Trophoblast cell (in vitro differentiated cells and primary cell): ENCODE measurements around the gene RPRD1A.
A peak's percentile ranks its signal among the peaks of the same experiment; 100 is the strongest.
"Not testable (repeated sequence)": the region's sequence is repeated elsewhere in the genome, so short reads cannot be mapped to it uniquely, and the experiment has no call there.

Experiments used
- DNase-seq, 2 donors: peaks; one replicate each; pipeline ENCODE4 v3.0.0-alpha.2; 2016
- H2AFZ ChIP-seq: 2 replicates; pipeline ENCODE4 v1.6.1; 2013; ENCODE audit warnings: low read length, moderate library complexity, mild to moderate bottlenecking; ENCODE audit not compliant: insufficient read depth, poor library complexity
- H2AK5ac ChIP-seq: 2 replicates; pipeline ENCODE4 v1.6.1; 2013; ENCODE audit warnings: mild to moderate bottlenecking, low read length
- H2BK120ac ChIP-seq: 2 replicates; pipeline ENCODE4 v1.6.1; 2013; ENCODE audit warnings: low read length, mild to moderate bottlenecking, moderate library complexity; ENCODE audit not compliant: insufficient read depth, poor library complexity
- H2BK12ac ChIP-seq: 2 replicates; pipeline ENCODE4 v1.6.1; 2013; ENCODE audit warnings: mild to moderate bottlenecking, low read length, moderate library complexity
- H2BK5ac ChIP-seq: 2 replicates; pipeline ENCODE4 v1.6.1; 2013; ENCODE audit warnings: low read length, low read depth, moderate library complexity, mild to moderate bottlenecking; ENCODE audit not compliant: poor library complexity
- H3K14ac ChIP-seq: 2 replicates; pipeline ENCODE4 v1.6.1; 2013; ENCODE audit warnings: mild to moderate bottlenecking, low read length
- H3K18ac ChIP-seq: 2 replicates; pipeline ENCODE4 v1.6.1; 2013; ENCODE audit warnings: mild to moderate bottlenecking, low read length
- H3K23ac ChIP-seq: 2 replicates; pipeline ENCODE4 v1.6.1; 2013; ENCODE audit warnings: low read length
- H3K27ac ChIP-seq: 2 replicates; pipeline ENCODE4 v1.5.1; 2013; ENCODE audit warnings: low read depth, mild to moderate bottlenecking, inconsistent platforms, low read length, moderate library complexity
- H3K27me3 ChIP-seq: 2 replicates; pipeline ENCODE4 v1.6.1; 2013; ENCODE audit warnings: inconsistent platforms, mild to moderate bottlenecking, low read length, moderate library complexity; ENCODE audit not compliant: insufficient read depth
- H3K36me3 ChIP-seq, 2 experiments: 1 replicate in 1 of 2; 2 replicates in 1 of 2; pipeline ENCODE4 v1.6.1; 2013; ENCODE audit warnings: low read length in 2 of 2, mild to moderate bottlenecking in 2 of 2, moderate library complexity in 1 of 2; ENCODE audit not compliant: insufficient read depth in 2 of 2, control insufficient read depth in 1 of 2
- H3K4ac ChIP-seq: 2 replicates; pipeline ENCODE4 v1.6.1; 2013; ENCODE audit warnings: low read depth, mild to moderate bottlenecking, low read length, moderate library complexity
- H3K4me1 ChIP-seq, 2 experiments: 1 replicate in 1 of 2; 2 replicates in 1 of 2; pipeline ENCODE4 v1.6.1; 2013; ENCODE audit warnings: low read length in 2 of 2, mild to moderate bottlenecking in 2 of 2, moderate library complexity in 1 of 2; ENCODE audit not compliant: insufficient read depth in 2 of 2, control insufficient read depth in 1 of 2
- H3K4me2 ChIP-seq: 2 replicates; pipeline ENCODE4 v1.6.1; 2013; ENCODE audit warnings: inconsistent platforms, mild to moderate bottlenecking, low read length, moderate library complexity
- H3K4me3 ChIP-seq: 2 replicates; pipeline ENCODE4 v1.5.1; 2013; ENCODE audit warnings: mild to moderate bottlenecking, low read depth, low read length, inconsistent platforms
- H3K79me1 ChIP-seq: one replicate; pipeline ENCODE4 v1.6.1; 2013; ENCODE audit warnings: low read length
- H3K79me2 ChIP-seq: 2 replicates; pipeline ENCODE4 v1.6.1; 2013; ENCODE audit warnings: low read length, mild to moderate bottlenecking; ENCODE audit not compliant: control insufficient read depth, insufficient read depth, poor library complexity
- H3K9ac ChIP-seq: 2 replicates; pipeline ENCODE4 v1.6.1; 2013; ENCODE audit warnings: mild to moderate bottlenecking, low read length
- H3K9me3 ChIP-seq: 2 replicates; pipeline ENCODE4 v1.6.1; 2013; ENCODE audit warnings: low read depth, mild to moderate bottlenecking, control low read depth, inconsistent platforms, low read length; ENCODE audit not compliant: insufficient read depth
- H4K12ac ChIP-seq: 2 replicates; pipeline ENCODE4 v1.6.1; 2013; ENCODE audit warnings: low read depth, mild to moderate bottlenecking, low read length, moderate library complexity
- H4K8ac ChIP-seq: 2 replicates; pipeline ENCODE4 v1.6.1; 2013; ENCODE audit warnings: low read depth, mild to moderate bottlenecking, low read length, moderate library complexity
- H4K91ac ChIP-seq: one replicate; pipeline ENCODE4 v1.6.1; 2013; ENCODE audit warnings: low read depth, mild to moderate bottlenecking, low read length, moderate library complexity
- WGBS: extraction: QIAGEN DNeasy Blood & Tissue Kit; methylation state at CpG from one replicate; pipeline ENCODE4 v1.1.7; 2013; ENCODE audit warnings: missing lambda C conversion rate; ENCODE audit not compliant: insufficient read length, insufficient coverage; ENCODE audit errors: extremely low coverage; 5-methylcytosine and 5-hydroxymethylcytosine counted together

The RPRD1A gene

GRCh38 chr18:36074435-36074834, 7.1 kb upstream of the RPRD1A start:
- H3K4ac ChIP-seq, result no peak overlapping the region
- H3K9ac ChIP-seq, result no peak overlapping the region
- H3K79me1 ChIP-seq, result no peaks in the 10 kb centered on the region
- H2BK12ac ChIP-seq, result no peak overlapping the region
- H4K12ac ChIP-seq, result no peak overlapping the region
- no peak overlapping the region for H4K8ac ChIP-seq
- no CpG with 5 or more reads among the region's 4 CpGs for WGBS
- H2BK5ac ChIP-seq, result no peak overlapping the region
- H2BK120ac ChIP-seq, result no peak overlapping the region
- no peak overlapping the region for H3K18ac ChIP-seq
- no peaks in the 10 kb centered on the region for H3K27me3 ChIP-seq
- no peak overlapping the region for H3K23ac ChIP-seq
- H3K9me3 ChIP-seq, result no peaks in the 10 kb centered on the region
- H3K79me2 ChIP-seq, result no peaks in the 10 kb centered on the region
- no peak overlapping the region for H3K27ac ChIP-seq
- H2AK5ac ChIP-seq, result no peak overlapping the region
- H3K4me1 ChIP-seq, result peaks cover 0 to 2% of the 10 kb centered on the region in 2 experiments
- no peak overlapping the region for H2AFZ ChIP-seq
- DNase-seq, result no peak
- no peaks in the 10 kb centered on the region for H3K36me3 ChIP-seq
- H4K91ac ChIP-seq, result no peak overlapping the region
- no peak overlapping the region for H3K4me3 ChIP-seq
- H3K4me2 ChIP-seq, result no peak overlapping the region
- no peak overlapping the region for H3K14ac ChIP-seq

DNA sequence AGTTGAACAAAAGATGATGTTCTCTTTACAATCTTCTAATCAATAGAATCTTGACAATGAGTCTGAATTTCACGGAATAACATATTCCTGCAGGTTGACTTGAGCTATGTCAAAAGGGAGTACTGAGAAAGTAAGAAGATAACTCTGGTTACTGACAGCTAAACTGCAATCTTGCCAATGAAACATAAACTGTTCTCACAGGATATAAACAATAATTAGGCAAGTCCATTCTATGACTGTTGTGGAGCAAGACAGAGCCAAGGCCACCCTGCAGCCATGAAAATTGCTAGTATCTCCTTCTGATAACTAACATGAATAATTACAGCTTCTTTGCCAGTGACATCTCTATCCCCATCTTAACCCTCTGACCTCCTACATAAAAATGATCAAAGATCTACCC, 6.3 kb upstream of the RPRD1A start:
- Histone ChIP-seq H3K14ac (no peak overlapping the region), H2BK5ac (no peak overlapping the region), H2AFZ (no peak overlapping the region), H3K27me3 (no peaks in the 10 kb centered on the region), H3K23ac (no peak overlapping the region), H3K4me1 (peaks cover 0 to 2% of the 10 kb centered on the region in 2 experiments), H3K36me3 (no peaks in the 10 kb centered on the region), H3K18ac (no peak overlapping the region), H3K9me3 (no peaks in the 10 kb centered on the region), H2BK12ac (no peak overlapping the region), H3K79me1 (no peaks in the 10 kb centered on the region), H4K8ac (no peak overlapping the region), H3K4me2 (no peak overlapping the region), H4K12ac (no peak overlapping the region), H3K4me3 (no peak overlapping the region), H2AK5ac (no peak overlapping the region), H3K4ac (no peak overlapping the region), H4K91ac (no peak overlapping the region), H3K27ac (no peak overlapping the region), H3K79me2 (no peaks in the 10 kb centered on the region), H3K9ac (no peak overlapping the region), H2BK120ac (no peak overlapping the region)
- DNase-seq, result no peak
- no CpG with 5 or more reads among the region's 1 CpG for WGBS

DNA sequence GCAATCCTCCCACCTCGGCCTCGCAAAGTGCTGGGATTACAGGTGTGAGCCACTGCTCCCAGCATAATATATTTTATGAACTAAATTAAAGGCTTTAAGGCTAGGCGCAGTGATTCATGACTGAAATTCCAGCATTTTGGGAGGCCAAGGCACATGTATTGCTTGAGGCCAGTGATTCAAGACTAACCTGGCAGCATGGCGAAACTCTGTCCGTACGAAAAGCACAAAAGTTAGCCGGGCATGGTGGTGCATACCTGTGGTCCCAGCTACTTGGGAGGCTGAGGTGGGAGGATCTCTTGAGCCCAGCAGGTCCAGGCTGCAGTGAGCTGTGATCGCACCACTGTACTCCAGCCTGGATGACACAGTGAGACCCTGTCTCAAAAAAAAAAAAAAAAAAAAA, 5.0 kb upstream of the RPRD1A start:
- not testable (repeated sequence) for H3K4me3 ChIP-seq, H2AK5ac ChIP-seq, H3K9ac ChIP-seq, H3K4me1 ChIP-seq, H4K91ac ChIP-seq, H3K27me3 ChIP-seq, H3K14ac ChIP-seq, H4K8ac ChIP-seq, H2BK5ac ChIP-seq, H3K4me2 ChIP-seq, H2BK120ac ChIP-seq, H2AFZ ChIP-seq, H3K27ac ChIP-seq, H3K23ac ChIP-seq, H3K79me1 ChIP-seq, H2BK12ac ChIP-seq, H3K4ac ChIP-seq, H3K79me2 ChIP-seq, H4K12ac ChIP-seq, H3K9me3 ChIP-seq, H3K36me3 ChIP-seq, H3K18ac ChIP-seq
- no CpG with 5 or more reads among the region's 8 CpGs for WGBS
- peak; percentile 93 to 94 for DNase-seq

- no CpG with 5 or more reads among the region's 5 CpGs for WGBS
- Histone ChIP-seq H3K27me3 (no peaks in the 10 kb centered on the region), H3K4me1 (no peaks in the 10 kb centered on the region), H4K8ac (peak overlapping the region; percentile 95), H3K36me3 (peaks cover 4 to 5% of the 10 kb centered on the region in 2 experiments), H3K79me2 (peaks cover 20% of the 10 kb centered on the region), H2BK5ac (peak overlapping the region; percentile 78), H3K4me3 (peak overlapping the region; percentile 93), H3K4ac (peak overlapping the region; percentile 6), H2AK5ac (no peak overlapping the region), H3K23ac (no peak overlapping the region), H3K9me3 (no peaks in the 10 kb centered on the region), H3K9ac (peak overlapping the region; percentile 73), H3K79me1 (peaks cover 5% of the 10 kb centered on the region), H2AFZ (peak overlapping the region; percentile 93), H2BK12ac (no peak overlapping the region), H3K18ac (no peak overlapping the region), H2BK120ac (no peak overlapping the region), H4K91ac (no peak overlapping the region), H3K27ac (peak overlapping the region; percentile 75), H3K4me2 (peak overlapping the region; percentile 73), H3K14ac (no peak overlapping the region), H4K12ac (no peak overlapping the region)
- peak in 1 of 2 donors; percentile 25 for DNase-seq
Measured at GRCh38 chr18:36066686-36067054, 689 bp downstream of the RPRD1A start.
